Activated CD4-positive, alpha-beta T cell treated with anti-CD3 and anti-CD28 coated beads for 24 hours (primary cell): ENCODE measurements around the gene ZNF219.

Experiments used
- DNase-seq, 2 donors: peaks; one replicate each; pipeline ENCODE4 v3.0.0-alpha.2; 2020; ENCODE audit warnings: low read depth in 2 of 2

ZNF219 gene

DNA sequence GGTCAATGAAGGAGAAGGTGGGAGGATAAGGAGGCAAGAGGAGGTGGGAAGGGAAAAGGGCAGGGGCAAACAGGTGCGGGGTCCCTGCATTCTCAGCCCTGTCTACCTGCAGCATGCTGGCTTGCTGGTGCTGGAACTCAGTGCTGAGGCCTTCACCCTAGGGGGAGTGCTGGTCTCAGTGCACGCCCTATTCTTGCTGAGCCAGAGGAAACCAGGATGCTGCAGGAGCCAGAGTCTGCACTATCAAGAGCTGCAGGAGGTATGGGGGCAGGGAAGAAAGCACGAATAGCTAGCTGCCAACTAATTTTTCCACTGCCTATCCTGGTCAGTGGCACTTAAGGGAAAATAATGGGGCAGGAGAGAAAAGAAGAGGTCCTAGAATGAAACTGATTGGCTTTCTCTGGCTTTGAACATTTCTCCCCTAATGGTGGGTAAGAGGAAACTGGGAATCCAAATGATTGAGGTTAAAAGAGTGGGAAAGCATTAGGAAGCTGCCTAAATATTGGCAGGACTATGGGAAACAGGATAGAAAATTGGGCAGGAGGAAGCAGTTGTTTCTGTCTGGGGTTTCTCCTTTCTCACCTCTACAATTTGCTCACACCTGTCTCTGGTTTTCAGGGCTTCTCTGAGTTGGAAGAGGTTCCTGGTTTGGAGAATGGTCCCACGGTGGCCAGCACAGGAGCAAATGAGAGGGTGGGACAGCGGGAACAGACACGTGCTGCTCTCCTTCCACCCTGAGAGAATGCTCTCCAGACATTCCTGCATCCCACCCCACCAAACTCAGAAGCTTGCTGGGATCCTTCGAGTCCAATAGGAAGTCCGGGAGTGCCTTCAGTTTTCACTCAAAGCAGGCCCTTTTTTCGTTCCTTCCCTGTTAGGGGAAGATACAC is 4.3 kb upstream of the ZNF219 start:
- no peak for DNase-seq

DNA sequence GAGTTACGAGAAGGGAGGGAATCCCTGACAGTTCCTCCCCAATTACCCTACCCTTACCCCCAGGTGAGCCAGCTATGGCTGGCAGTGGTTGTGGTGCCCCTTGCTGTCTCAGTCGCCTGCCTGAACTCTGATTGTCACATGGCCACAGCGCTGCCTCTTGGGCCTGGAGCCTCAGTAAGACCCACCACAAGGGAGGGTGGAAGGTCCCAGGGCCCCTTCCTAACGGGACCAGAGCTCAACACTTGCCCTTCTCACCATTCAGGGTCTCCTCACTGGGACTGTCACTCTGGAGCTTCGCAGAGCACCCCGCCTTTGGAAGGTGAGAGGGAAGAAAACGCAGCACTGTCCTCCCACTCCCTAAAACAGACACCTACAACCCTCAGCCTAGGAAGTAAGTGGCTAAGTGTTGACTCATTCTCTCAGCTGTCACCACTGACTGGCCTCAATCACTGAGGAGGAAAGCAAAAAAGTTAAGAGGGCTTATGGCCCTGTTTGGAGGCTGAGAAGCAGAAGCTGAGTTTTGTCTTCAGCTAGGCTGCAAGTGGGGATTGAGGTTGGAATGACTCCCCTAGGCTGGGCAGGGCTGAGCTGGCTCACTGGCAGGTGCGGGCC is 3.5 kb upstream of the ZNF219 start:
- no peak for DNase-seq

DNA sequence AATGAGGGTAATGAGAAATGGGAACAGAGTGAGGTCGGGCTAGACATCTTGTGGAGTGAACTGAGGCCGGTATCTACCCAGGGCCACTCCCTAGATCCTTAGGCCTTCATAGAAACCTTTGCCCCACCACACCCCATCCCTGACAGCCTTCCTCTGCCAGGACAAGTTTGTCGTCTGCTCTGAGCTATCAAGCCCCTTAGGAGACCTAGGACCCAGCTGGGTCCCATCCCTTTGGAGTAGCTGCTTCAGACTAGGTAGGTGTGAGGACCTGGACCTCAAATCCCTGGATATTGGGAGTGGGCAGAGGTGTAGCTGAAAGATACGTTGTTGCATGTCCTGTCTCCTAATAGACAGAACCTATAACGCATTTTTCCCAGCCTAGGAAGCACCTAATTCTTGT is 2.5 kb upstream of the ZNF219 start, which contains the start of gene TMEM253:
TSS of gene TMEM253 (plus strand) at position 136 of the 400 bp plus-strand sequence. CDS start 278 bp downstream, outside the sequence.
- no peak for DNase-seq

DNA sequence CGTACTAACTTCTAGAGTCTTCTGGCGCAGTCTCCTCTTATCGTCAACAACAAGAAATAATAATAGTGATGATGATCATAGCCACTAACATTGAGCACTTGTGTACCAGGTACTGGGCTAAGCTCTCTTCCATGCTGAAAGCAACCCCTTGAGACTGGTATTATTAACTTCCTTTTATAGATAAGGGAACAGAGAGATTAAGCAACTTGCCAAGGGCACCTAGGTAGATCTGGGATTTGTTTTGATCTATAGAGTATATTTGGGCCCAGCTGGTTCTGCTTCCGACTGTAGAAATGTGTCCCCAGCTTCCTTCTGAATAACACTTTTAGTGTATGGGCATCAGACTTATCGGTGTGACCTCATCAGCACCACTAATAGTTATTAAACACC is 1.1 kb upstream of the ZNF219 start:
- no peak for DNase-seq

DNA sequence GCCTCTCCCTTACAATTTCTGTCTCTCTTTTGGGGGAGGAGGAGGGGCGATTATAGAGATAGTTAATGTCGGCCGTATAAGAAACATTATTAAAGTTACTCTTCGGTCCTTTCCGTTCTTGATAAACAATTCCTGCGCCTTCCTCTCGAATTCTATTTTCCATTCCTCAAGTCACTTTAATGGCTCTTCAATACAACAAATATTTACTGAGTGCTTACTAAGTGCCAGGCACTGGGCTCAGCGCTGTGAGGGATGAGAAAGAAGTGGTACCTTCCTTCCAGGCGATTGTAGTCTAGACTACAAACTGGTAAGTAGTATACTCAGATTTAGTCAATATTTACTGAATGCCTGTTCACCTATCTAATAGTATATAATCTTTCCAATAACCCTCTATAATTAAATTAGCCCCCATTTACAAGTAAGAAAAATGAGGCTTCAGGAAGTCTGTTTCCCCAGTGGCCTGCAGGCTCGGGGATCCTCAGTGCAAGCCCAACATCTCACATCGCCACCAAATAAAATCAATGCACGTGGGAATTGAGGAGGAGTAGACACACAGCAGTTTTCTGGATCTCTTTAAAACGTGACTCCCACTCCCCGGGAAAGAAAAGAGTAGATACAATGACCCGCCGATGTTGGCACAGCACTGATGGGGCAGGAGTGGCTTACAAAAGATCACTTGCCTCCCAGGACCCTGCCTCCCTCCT is 589 bp upstream of the ZNF219 start:
- DNase-seq, result no peak

DNA sequence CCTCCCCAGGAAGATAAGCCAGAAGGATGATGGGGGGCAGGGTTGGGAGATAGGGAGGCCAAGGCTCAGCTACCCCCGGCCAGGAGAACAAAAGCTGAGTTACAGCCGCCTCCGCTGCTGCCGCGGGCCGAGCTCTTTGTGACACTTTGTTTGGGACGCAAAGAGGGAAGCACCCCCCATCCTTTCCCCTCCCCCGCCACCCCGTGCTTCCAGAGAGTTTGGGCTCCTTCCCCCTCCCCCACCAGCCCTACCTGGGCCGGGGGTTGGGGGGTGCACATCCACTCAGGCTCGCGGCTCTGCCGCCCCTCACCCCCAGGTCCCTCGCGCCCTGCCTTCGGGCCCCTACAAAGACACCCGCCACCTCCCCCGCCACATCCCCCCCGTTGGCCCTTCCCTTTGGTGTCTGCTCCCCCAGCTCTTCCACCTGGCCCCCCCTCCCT is 799 bp downstream of the ZNF219 start:
- DNase-seq, result no peak

DNA sequence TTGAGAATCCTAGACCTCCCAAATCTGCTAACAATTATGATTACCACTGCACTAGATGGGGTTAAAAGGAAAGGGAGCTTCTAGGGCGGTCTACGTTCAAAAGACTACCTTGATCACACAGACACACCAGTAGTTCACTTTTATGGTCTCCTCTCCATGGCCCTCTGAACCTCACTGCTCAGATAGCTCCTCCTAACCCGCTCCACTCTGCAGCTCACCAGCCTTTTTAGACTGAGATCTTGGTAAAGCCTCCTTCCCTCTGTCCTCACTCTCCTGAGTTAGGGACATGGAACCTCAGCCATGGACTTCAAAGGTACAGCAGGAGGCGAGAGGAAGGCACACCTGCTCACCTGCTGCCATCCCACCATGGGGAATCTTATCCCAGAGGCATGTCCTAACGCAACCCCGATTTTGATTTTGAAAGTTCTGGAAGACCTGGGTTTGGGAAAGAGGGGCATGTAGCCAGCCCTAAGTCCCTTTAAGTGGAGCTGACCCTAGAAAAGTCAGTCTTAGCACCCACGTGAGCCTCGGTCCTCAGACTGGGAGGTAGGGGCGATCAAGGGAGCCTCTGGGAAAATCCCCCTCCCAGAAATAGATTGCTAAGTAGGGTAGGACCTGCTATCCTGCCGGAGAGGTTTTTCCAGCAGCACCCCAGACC is 1.3 kb downstream of the ZNF219 start:
- DNase-seq, result no peak

DNA sequence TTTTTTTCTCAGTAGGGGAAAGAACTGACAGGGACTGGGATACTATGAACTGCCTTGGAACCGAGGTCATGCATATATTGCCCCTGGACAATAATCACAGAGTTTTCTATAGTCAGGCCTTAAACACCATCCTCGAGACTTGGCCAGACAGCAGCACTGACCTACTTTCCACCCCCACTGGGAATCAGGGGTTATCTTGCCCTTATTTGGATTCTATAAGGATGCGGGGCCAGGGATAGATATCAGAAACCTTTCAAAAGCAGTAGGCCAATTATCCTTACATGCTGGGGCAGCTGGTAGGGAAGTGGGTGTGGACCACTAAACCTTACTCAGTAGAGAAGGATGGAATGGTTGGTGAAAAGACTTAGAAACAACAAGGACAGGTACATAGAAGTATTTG is 2.0 kb downstream of the ZNF219 start:
- no peak for DNase-seq

DNA sequence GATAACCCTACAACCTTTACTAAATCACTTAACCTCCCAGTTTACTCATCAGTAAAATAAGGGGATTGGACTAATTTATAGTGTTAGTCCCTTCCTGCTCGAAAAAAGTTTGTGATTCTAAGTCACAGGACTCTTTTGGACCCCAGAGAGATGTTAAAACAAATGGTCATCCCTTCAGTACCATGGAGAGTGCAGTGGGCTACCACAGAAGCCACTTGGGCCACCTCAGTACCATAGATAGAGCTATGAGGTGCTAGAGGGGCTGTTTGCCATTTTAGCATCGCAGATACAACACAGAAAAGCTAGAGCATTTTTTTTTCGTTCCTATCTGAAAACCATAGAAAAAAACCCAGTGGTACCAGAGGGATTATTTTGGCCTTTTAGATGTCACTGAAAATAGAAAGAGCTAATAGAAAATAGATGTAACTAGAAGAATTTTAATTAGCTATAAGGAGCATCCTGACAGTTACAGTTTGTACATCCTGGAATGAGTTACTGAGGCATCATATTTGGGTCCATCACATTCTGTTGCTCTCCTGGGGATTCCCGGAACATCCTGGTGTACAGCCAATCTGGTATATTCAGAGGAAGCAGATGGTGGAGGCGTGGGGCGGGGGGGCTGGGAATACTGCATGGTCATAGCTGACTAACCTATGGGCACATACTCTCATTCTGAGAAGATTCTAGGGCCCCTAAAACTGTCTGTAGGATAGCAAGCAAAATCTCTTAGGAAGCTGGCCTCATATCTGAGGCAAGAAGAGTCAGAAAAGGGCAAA is 2.8 kb downstream of the ZNF219 start:
- DNase-seq, result no peak

DNA sequence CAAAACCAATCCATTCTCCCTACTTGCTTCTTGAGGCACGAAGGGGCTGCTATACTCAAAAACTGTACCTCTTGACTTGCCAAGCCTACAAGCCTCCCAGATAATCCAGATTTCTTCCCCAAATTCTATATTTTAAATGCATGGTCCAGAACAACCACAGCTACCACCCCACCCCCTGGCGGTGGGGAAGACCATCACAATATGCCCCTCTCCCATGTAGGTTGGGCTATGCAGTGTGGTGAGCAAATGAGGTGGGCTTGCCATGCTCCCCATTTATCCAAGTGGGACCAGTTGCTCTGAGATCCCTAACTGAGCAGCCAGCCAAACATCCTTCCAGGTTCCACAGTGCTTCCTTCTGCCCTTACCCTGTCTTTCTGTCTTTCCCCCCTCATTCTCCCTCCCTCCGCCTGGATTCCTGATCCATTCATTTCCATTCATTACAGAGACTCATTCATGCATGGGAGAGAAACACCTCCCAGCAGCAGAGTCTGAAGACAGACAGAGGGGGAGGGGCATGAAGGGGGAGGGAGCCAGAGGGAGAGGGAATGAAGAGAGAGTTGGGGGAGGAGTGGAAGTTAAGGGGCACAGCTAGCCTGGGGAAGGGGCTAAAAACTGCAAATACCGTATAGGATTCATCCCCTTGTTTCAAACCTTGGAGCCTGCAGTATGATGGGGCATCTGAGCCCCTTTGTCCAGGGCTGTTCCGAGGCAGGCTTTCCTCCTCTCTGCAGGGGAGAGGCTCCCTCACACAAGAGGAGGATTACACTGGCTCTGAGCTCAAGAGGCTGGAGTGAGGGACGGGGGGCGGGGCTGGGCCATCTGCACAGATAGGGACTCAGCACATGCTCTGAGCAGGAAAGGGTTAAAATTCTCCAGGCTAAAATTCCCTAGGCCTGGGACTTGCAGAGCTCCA is 4.4 kb downstream of the ZNF219 start:
- DNase-seq, result no peak

DNA sequence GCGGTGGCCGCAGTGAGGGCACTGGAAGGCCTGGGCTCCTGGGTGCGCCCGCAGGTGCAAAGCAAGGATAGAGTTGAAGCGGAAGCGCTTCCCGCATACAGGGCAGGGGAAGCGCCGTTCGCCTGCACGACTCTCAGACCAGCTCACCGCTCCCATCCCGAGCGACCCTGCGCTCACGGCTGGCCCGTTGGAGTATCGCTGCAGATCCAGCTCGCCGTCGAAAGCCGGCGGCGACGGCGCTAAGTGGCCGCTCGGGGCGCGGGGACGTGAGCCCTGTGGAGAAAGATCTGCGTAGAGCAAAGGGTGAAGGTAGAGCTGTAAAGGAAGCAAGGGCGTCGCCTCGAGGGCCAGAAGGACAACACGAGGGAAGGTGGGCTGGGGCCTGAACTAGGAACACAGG is 5.4 kb downstream of the ZNF219 start:
- no peak for DNase-seq

DNA sequence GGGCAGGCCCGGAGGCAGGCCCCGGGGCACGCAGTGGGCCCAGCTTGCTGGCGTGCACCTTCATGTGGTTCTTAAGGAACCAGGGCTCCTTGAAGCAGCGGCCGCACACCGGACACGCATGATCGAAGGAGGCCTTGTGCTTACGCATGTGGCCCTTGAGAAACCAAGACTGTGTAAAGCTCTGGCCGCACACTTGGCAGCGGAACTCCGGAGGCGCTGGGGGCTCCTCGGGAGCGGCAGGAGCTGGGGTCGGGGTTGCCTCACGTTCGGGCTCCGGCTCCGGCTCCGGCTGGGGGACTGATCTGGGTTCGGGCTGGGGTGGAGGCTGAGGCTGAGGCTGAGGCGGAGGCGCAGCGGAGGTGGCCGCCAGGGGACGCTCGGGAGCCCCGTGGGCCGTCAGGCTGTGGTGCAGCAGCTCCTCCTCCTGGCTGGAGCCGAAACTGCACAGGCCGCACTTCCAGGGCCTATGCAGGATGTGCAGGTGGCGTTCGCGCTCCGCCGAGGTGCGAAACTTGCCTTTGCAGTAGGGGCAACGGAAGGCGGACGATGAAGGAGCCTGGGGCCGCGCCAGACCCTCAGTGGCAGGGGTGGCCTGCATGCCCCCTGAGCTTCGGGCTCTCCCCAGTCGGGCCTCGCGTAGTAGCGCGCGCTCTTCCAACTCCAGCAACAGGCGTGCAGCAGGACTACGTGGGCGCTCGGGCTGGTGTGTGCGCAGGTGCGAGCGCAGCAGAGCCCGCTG is 6.0 kb downstream of the ZNF219 start:
- peak; percentile 91 to 92 for DNase-seq

DNA sequence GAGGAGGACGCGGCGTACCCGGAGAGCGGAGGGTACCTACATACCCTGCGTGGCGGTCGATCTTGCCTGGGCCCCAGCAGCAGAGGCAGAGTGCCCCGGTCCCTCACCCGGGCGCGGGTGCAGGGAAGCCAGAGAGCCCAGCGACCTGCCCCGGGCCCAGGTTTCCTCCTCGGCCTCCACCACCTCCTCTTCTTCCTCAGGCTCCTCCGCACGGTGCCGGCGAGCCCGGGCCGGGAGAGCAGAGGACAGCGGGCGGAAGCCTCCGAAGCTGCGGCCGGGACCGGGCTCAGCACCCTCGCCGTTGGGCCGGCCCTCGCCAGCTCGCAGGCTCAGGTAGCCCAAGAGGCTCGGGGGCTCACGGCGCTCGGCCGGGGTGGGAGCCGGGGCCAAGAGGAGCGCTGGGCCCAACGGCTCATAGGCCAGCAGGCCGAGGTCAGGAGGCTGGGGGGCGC is 6.6 kb downstream of the ZNF219 start:
- no peak for DNase-seq

DNA sequence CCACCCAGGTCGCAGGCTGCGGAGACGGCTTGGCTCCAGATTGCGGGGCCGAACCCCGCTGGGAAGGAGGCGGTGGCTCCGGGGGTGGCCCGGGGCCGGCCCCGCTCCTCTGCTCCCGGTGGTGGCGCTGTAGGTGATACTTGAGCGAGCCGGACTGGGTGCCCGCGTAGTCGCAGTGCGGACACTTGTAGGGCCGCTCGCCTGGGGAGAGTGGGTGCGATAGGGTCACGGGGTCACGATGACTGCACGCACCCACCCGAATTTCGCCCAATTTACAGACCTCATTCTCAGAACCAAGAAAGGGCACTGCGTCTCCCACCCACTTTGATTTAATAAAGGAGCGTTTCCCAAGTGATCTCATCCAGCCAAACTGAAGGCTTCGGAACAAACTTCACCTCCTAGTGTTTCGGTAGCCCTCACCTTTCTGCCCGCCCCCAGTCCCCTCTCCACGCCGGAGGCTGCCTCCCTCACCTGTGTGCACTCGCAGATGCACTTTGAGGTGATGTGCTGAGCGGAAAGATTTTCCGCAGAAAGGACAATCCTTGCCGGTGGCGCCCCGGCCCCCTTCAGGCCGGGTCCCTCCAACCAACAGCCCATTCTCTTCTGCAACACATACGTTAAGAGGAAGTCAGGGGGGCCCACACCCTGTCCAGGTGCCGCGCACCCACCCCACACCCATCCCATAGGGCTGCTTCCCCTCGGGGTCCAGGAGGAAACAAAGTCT is 7.4 kb downstream of the ZNF219 start:
- no peak for DNase-seq

DNA sequence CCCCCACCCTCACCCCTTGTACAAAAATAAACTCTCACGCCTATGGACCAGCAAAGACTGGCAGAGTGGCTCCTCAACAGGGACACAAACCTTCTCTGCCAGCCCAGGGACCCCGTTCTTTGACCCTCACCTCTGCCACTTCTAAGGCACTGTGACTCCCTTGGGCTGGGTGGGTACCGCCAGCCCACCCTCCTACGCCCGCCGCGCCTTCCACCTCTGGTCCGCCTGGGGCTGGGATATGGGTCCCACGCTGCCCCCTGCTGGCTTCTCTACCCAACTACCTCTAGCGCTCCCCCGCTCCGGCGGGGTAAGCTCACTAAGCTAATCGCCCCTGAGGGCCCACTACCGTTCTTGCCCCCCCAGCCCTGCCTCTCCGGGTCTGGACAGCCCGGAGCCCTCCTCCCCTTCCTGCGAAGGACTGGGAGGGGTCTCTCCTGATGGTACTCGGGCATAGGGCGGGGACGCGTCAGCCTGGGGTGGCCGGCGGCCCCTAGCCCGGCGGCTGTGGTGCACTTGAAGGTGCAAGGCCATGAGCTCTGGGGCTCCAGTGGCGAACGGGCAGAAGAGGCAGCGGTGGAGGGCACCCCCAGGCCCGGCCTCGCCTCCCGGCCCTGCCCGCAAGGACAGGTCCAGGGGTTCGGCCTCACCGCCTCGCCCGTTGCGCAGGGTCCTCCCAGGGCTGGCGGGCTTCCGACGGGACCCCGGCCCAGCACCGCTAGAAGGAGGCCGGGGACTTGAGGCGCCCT is 8.1 kb downstream of the ZNF219 start:
- no peak for DNase-seq

DNA sequence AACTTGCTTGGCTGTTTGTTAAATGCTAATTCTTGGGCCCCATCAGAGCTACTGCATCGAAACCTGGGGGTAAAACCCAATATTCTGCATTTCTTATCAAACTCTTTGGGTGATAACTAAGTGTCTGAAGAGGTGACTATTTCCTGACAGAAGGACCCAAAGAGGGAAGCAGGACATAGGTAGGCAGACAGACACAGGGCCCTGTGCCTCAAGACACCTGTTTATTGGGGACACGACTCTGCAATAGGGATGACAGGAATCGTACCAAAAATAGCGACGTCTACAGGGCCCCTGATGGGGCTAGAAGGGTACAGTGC is 8.6 kb downstream of the ZNF219 start:
- DNase-seq, result no peak

DNA sequence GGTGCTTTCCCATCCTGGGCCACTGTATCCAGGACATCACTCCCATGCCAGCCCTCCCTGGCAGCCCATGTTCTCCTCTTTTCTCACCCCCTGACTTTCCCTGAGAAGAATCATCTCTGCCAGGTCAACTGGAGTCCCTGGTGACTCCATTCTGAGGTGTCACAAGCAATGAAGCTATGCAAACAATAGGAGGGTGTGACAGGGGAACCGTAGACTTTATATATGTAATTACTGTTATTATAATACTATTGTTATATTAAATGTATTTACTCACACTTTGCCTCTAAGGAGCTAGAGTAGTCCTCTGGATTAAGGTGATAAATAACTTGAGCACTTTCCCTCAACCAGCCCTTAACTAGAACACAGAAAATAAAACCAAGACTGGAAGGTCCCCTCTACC is 9.2 kb downstream of the ZNF219 start:
- DNase-seq, result no peak

DNA sequence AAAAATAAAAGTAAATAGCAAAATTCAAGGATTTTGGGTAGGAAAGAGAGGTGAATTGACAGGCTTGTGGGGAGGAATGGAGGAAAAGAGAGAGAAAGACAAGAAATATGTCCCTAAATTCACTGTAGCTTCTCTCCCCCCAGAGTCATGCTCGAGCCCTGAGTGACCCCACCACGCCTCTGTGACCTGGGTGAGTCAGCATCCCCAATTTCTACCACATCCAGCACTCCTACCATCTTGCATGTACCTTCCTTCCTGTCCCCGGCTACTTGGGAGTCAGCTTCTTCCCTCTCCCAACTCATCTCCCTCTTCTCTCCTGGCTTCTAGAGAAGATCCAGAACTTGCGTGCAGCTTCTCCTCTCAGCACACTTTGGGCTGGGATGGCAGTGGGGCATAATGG is 9.8 kb downstream of the ZNF219 start:
- DNase-seq, result no peak
